Liver (tissue), 5 donors: ENCODE measurements around the gene SLC2A4. TPM values are rescaled to one million over a fixed set of nuclear protein-coding genes. Genes with fewer than 3 reads are reported as not detected.

Experiments used
- polyA plus RNA-seq, 2 donors: library from polyadenylated mRNA; stranded (reverse) in 1 of 2; unstranded in 1 of 2; fragments of 200-250 nt in 1 of 2; fragments of >200 nt in 1 of 2; fragmentation: Nextera tagmentation in 1 of 2; extraction: Ambion mirVana in 1 of 2; gene quantifications; one replicate each; pipeline versions ENCODE4 v1.2.1 to v1.2.3, GENCODE V29; 2013 to 2015
- small RNA-seq: library from RNA; depleted of rRNA; stranded (forward); fragments of <200 nt; gene quantifications from one replicate; pipeline ENCODE3, GENCODE V24; 2014
- total RNA-seq, 2 donors: library from RNA; depleted of rRNA; stranded (reverse); fragments of >200 nt; gene quantifications; one replicate each; pipeline ENCODE4 v1.2.3, GENCODE V29; 2014
- donor health status: healthy.
- donor health status: healthy.
- donor health status: healthy.

Gene SLC2A4
- total and polyA plus RNA-seq, 4 donors = 0.42 to 10.6 (median 1.6) TPM

Small RNA genes within 50 kb of the gene (small RNA-seq; reads per million reads assigned to genes)
- gene AC026954.2 (not detected), gene RF00019 (not detected)

Other genes starting within 250 kb of the SLC2A4 start
Only the 30 nearest of the 33 such genes appear.
- gene CLEC10A, start 201.5 kb upstream of the SLC2A4 start, total RNA-seq = 1 to 10 TPM; 3.1 to 3.8 TPM
- 1 to 10 TPM; 1.4 to 4.0 TPM for gene CLEC10A, start 201.5 kb upstream of the SLC2A4 start, polyA plus RNA-seq
- 100 to 1,000 TPM; 188 to 336 TPM for gene ASGR2, start 166.9 kb upstream of the SLC2A4 start, total RNA-seq
- gene ASGR2, start 166.9 kb upstream of the SLC2A4 start, polyA plus RNA-seq = 100 to 1,000 TPM; 650 to 657 TPM
- 100 to 1,000 TPM; 127 to 401 TPM for gene ASGR1, start 102.3 kb upstream of the SLC2A4 start, total RNA-seq
- 100 to 1,000 TPM; 541 to 728 TPM for gene ASGR1, start 102.3 kb upstream of the SLC2A4 start, polyA plus RNA-seq
- gene DLG4, start 61.9 kb upstream of the SLC2A4 start, total RNA-seq = 1 to 10 TPM; 2.1 to 5.7 TPM
- 1 to 10 TPM in 1 of 2 donors, under 1 TPM in 1; 0.40 to 1.6 TPM for gene DLG4, start 61.9 kb upstream of the SLC2A4 start, polyA plus RNA-seq
- 1,000 to 10,000 TPM in 1 of 2 donors, 100 to 1,000 TPM in 1; 185 to 1,110 TPM for gene ACADVL, start 61.8 kb upstream of the SLC2A4 start, total RNA-seq
- gene ACADVL, start 61.8 kb upstream of the SLC2A4 start, polyA plus RNA-seq = 1,000 to 10,000 TPM; 1,107 to 1,301 TPM
- gene DVL2, start 47.2 kb upstream of the SLC2A4 start, total RNA-seq = 10 to 100 TPM; 16.7 to 24.5 TPM
- gene DVL2, start 47.2 kb upstream of the SLC2A4 start, polyA plus RNA-seq = 1 to 10 TPM; 3.4 to 5.9 TPM
- 10 to 100 TPM; 14.6 to 15.8 TPM for gene PHF23, start 42.3 kb upstream of the SLC2A4 start, total RNA-seq
- gene PHF23, start 42.3 kb upstream of the SLC2A4 start, polyA plus RNA-seq = 10 to 100 TPM; 14.0 to 18.3 TPM
- 10 to 100 TPM; 74.4 to 88.4 TPM for gene GABARAP, start 39.3 kb upstream of the SLC2A4 start, total RNA-seq
- gene GABARAP, start 39.3 kb upstream of the SLC2A4 start, polyA plus RNA-seq = 100 to 1,000 TPM; 322 to 489 TPM
- gene CTDNEP1, start 30.0 kb upstream of the SLC2A4 start, total RNA-seq = 10 to 100 TPM; 15.2 to 21.9 TPM
- gene CTDNEP1, start 30.0 kb upstream of the SLC2A4 start, polyA plus RNA-seq = 10 to 100 TPM; 11.0 to 28.6 TPM
- 10 to 100 TPM; 19.3 to 24.1 TPM for gene ELP5, start 29.5 kb upstream of the SLC2A4 start, total RNA-seq
- gene ELP5, start 29.5 kb upstream of the SLC2A4 start, polyA plus RNA-seq = 10 to 100 TPM; 29.1 to 38.4 TPM
- 10 to 100 TPM in 1 of 2 donors, 1 to 10 TPM in 1; 3.0 to 20.2 TPM for gene CLDN7, start 19.2 kb upstream of the SLC2A4 start, total RNA-seq
- 10 to 100 TPM; 19.1 to 35.0 TPM for gene CLDN7, start 19.2 kb upstream of the SLC2A4 start, polyA plus RNA-seq
- under 1 TPM; 0.61 to 0.75 TPM for gene YBX2, start 12.9 kb downstream of the SLC2A4 start, total RNA-seq
- gene YBX2, start 12.9 kb downstream of the SLC2A4 start, polyA plus RNA-seq = under 1 TPM; 0.33 to 0.53 TPM
- 100 to 1,000 TPM; 179 to 206 TPM for gene EIF5A, start 25.9 kb downstream of the SLC2A4 start, total RNA-seq
- 100 to 1,000 TPM; 399 to 506 TPM for gene EIF5A, start 25.9 kb downstream of the SLC2A4 start, polyA plus RNA-seq
- gene GPS2, start 33.6 kb downstream of the SLC2A4 start, total RNA-seq = 10 to 100 TPM; 20.8 TPM
- 10 to 100 TPM; 24.7 to 43.1 TPM for gene GPS2, start 33.6 kb downstream of the SLC2A4 start, polyA plus RNA-seq
- 10 to 100 TPM in 1 of 2 donors, 1 to 10 TPM in 1; 8.1 to 14.2 TPM for gene NEURL4, start 47.6 kb downstream of the SLC2A4 start, total RNA-seq
- 1 to 10 TPM in 1 of 2 donors, under 1 TPM in 1; 0.76 to 6.6 TPM for gene NEURL4, start 47.6 kb downstream of the SLC2A4 start, polyA plus RNA-seq
- gene ACAP1, start 54.8 kb downstream of the SLC2A4 start, total RNA-seq = 1 to 10 TPM; 4.9 to 7.4 TPM
- gene ACAP1, start 54.8 kb downstream of the SLC2A4 start, polyA plus RNA-seq = 1 to 10 TPM; 1.1 to 4.5 TPM
- 1 to 10 TPM in 1 of 2 donors, under 1 TPM in 1; 0.89 to 2.0 TPM for gene KCTD11, start 70.4 kb downstream of the SLC2A4 start, total RNA-seq
- gene KCTD11, start 70.4 kb downstream of the SLC2A4 start, polyA plus RNA-seq = 1 to 10 TPM in 1 of 2 donors, under 1 TPM in 1; 0.39 to 3.5 TPM
- not detected for gene TMEM95, start 73.4 kb downstream of the SLC2A4 start, total RNA-seq
- gene TMEM95, start 73.4 kb downstream of the SLC2A4 start, polyA plus RNA-seq = not detected
- 1 to 10 TPM in 1 of 2 donors, under 1 TPM in 1; 0.05 to 3.2 TPM for gene TNK1, start 99.4 kb downstream of the SLC2A4 start, total RNA-seq
- gene TNK1, start 99.4 kb downstream of the SLC2A4 start, polyA plus RNA-seq = 1 to 10 TPM; 1.9 to 3.5 TPM
- 1 to 10 TPM; 2.8 to 4.2 TPM for gene PLSCR3, start 112.8 kb downstream of the SLC2A4 start, total RNA-seq
- 10 to 100 TPM in 1 of 2 donors, 1 to 10 TPM in 1; 4.0 to 10.9 TPM for gene PLSCR3, start 112.8 kb downstream of the SLC2A4 start, polyA plus RNA-seq
- gene TMEM256, start 122.4 kb downstream of the SLC2A4 start, total RNA-seq = 100 to 1,000 TPM in 1 of 2 donors, 10 to 100 TPM in 1; 30.0 to 130 TPM
- 10 to 100 TPM; 95.6 to 99.8 TPM for gene TMEM256, start 122.4 kb downstream of the SLC2A4 start, polyA plus RNA-seq
- 1 to 10 TPM in 1 of 2 donors, under 1 TPM in 1; 0.47 to 1.3 TPM for gene NLGN2, start 126.1 kb downstream of the SLC2A4 start, total RNA-seq
- 1 to 10 TPM in 1 of 2 donors, under 1 TPM in 1; 0.24 to 2.4 TPM for gene NLGN2, start 126.1 kb downstream of the SLC2A4 start, polyA plus RNA-seq
- gene SPEM1, start 138.6 kb downstream of the SLC2A4 start, total RNA-seq = not detected
- gene SPEM1, start 138.6 kb downstream of the SLC2A4 start, polyA plus RNA-seq = not detected
- gene SPEM2, start 143.9 kb downstream of the SLC2A4 start, total RNA-seq = not detected
- gene SPEM2, start 143.9 kb downstream of the SLC2A4 start, polyA plus RNA-seq = not detected
- gene SPEM3, start 147.1 kb downstream of the SLC2A4 start, total RNA-seq = not detected
- gene SPEM3, start 147.1 kb downstream of the SLC2A4 start, polyA plus RNA-seq = not detected
- gene TMEM102, start 153.7 kb downstream of the SLC2A4 start, total RNA-seq = 1 to 10 TPM; 1.6 to 2.9 TPM
- 1 to 10 TPM; 1.6 to 3.3 TPM for gene TMEM102, start 153.7 kb downstream of the SLC2A4 start, polyA plus RNA-seq
- gene FGF11, start 157.8 kb downstream of the SLC2A4 start, total RNA-seq = under 1 TPM; 0.19 to 0.25 TPM
- under 1 TPM; 0.17 to 0.21 TPM for gene FGF11, start 157.8 kb downstream of the SLC2A4 start, polyA plus RNA-seq
- 1 to 10 TPM; 4.2 to 7.4 TPM for gene CHRNB1, start 163.3 kb downstream of the SLC2A4 start, total RNA-seq
- gene CHRNB1, start 163.3 kb downstream of the SLC2A4 start, polyA plus RNA-seq = 10 to 100 TPM in 1 of 2 donors, 1 to 10 TPM in 1; 7.0 to 11.5 TPM
- 1 to 10 TPM; 4.6 to 6.0 TPM for gene ZBTB4, start 197.9 kb downstream of the SLC2A4 start, total RNA-seq
- 1 to 10 TPM; 1.5 to 5.7 TPM for gene ZBTB4, start 197.9 kb downstream of the SLC2A4 start, polyA plus RNA-seq
- not detected for gene SLC35G6, start 199.7 kb downstream of the SLC2A4 start, total RNA-seq
- gene SLC35G6, start 199.7 kb downstream of the SLC2A4 start, polyA plus RNA-seq = not detected